ENCODE data around the gene SAFB. TPM values are rescaled to one million over a fixed set of nuclear protein-coding genes. Genes with fewer than 3 reads are reported as not detected.

Gene SAFB
- total and polyA plus RNA-seq, 2 of the 13 experiments (the other 11 are each of a cell fraction or from before 2014, with no cell fraction given): 21.0 to 28.4 TPM

- TF ChIP-seq SPEN (CRISPR knock-in tag; IDR thresholded peaks at IDR 0.05; ENCODE audit: low read depth): peak; percentile 84
- TF ChIP-seq ZNF503 (CRISPR knock-in tag; IDR thresholded peaks at IDR 0.05): no peak
- TF ChIP-seq ZNF75D (CRISPR knock-in tag; IDR thresholded peaks at IDR 0.05; ENCODE audit: borderline replicate concordance): no peak
- no peak for TF ChIP-seq SRY (CRISPR knock-in tag; IDR thresholded peaks at IDR 0.05)
- no peak for TF ChIP-seq ATF1 (CRISPR knock-in tag; IDR thresholded peaks at IDR 0.05)
- TF ChIP-seq MAFF (IDR thresholded peaks at IDR 0.05; ENCODE audit: low read depth, low read length): peak; percentile 24; the same call in 1 of the 2 replicates
- TF ChIP-seq ONECUT2 (CRISPR knock-in tag; IDR thresholded peaks at IDR 0.05): no peak
- no peak for TF ChIP-seq ZNF570 (CRISPR knock-in tag; IDR thresholded peaks at IDR 0.05; ENCODE audit: borderline replicate concordance)
- TF ChIP-seq KLF12 (CRISPR knock-in tag; IDR thresholded peaks at IDR 0.05; ENCODE audit: borderline replicate concordance): no peak; the same call in 1 of the 2 replicates
- 0 out of 2 replicates have a peak, but pooled peaks have one; percentile 35 for TF ChIP-seq ZBTB7B (CRISPR knock-in tag; IDR thresholded peaks at IDR 0.05)
- TF ChIP-seq TRAFD1 (CRISPR knock-in tag; IDR thresholded peaks at IDR 0.05; ENCODE audit: borderline replicate concordance): no peak
- TF ChIP-seq ZBTB7A (CRISPR knock-in tag; IDR thresholded peaks at IDR 0.05): no peak
- no peak for TF ChIP-seq KLF13 (CRISPR knock-in tag; IDR thresholded peaks at IDR 0.05)
- TF ChIP-seq, protein P1, sequence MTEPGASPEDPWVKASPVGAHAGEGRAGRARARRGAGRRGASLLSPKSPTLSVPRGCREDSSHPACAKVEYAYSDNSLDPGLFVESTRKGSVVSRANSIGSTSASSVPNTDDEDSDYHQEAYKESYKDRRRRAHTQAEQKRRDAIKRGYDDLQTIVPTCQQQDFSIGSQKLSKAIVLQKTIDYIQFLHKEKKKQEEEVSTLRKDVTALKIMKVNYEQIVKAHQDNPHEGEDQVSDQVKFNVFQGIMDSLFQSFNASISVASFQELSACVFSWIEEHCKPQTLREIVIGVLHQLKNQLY (CRISPR knock-in tag; IDR thresholded peaks at IDR 0.05): no peak
- TF ChIP-seq POGZ (CRISPR knock-in tag; IDR thresholded peaks at IDR 0.05): peak; percentile 72
- TF ChIP-seq, protein P2, sequence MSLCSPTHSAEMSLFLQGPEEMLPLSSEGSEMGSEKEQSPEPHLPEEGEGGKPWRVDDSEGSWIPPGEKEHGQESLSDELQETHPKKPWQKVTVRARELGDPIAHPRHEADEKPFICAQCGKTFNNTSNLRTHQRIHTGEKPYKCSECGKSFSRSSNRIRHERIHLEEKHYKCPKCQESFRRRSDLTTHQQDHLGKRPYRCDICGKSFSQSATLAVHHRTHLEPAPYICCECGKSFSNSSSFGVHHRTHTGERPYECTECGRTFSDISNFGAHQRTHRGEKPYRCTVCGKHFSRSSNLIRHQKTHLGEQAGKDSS (CRISPR knock-in tag; IDR thresholded peaks at IDR 0.05; ENCODE audit: borderline replicate concordance, low read depth): no peak; the same call in 1 of the 2 replicates
- TF ChIP-seq FOXO4 (CRISPR knock-in tag; conservative IDR thresholded peaks at IDR 0.05): no peak
- TF ChIP-seq, protein P3, sequence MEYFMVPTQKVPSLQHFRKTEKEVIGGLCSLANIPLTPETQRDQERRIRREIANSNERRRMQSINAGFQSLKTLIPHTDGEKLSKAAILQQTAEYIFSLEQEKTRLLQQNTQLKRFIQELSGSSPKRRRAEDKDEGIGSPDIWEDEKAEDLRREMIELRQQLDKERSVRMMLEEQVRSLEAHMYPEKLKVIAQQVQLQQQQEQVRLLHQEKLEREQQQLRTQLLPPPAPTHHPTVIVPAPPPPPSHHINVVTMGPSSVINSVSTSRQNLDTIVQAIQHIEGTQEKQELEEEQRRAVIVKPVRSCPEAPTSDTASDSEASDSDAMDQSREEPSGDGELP (IDR thresholded peaks at IDR 0.05; ENCODE audit: borderline replicate concordance, low read depth): peak; percentile 64; the same call in 1 of the 2 replicates
- TF ChIP-seq EED (CRISPR knock-in tag; IDR thresholded peaks at IDR 0.05): no peak
- TF ChIP-seq, protein P4, sequence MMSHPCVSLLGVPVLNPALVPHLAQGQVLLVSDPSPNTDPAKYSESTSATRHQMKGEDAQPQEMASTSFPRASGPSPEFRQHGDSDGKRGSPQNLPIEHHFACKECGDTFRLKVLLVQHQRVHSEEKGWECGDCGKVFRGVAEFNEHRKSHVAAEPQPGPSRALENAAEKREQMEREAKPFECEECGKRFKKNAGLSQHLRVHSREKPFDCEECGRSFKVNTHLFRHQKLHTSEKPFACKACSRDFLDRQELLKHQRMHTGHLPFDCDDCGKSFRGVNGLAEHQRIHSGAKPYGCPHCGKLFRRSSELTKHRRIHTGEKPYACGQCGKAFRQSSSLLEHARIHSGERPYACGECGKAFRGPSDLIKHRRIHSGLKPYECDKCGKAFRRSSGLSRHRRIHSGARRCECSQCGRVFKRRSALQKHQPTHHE (CRISPR knock-in tag; IDR thresholded peaks at IDR 0.05; ENCODE audit: borderline replicate concordance): no peak
- no peak for TF ChIP-seq ZFP36L2 (CRISPR knock-in tag; IDR thresholded peaks at IDR 0.05)
- no peak for TF ChIP-seq ZSCAN20 (CRISPR knock-in tag; IDR thresholded peaks at IDR 0.05; ENCODE audit: borderline replicate concordance)
Measured at GRCh38 chr19:5594521-5594950, 28.3 kb upstream of the SAFB start (continued).
